Osteoblast (primary cell): ENCODE measurements around the gene NDUFA3. TPM values are rescaled to one million over a fixed set of nuclear protein-coding genes. Genes with fewer than 3 reads are reported as not detected.

ENCODE experiments used
- DNase-seq: peaks from one replicate; pipeline ENCODE4 v3.0.0; 2011; ENCODE audit warnings: low spot score, mixed read lengths; ENCODE audit not compliant: insufficient read length; ENCODE audit errors: missing footprints
- H2AFZ ChIP-seq: 2 replicates; pipeline ENCODE4 v1.6.0; 2011; ENCODE audit warnings: mild to moderate bottlenecking, low read length
- H3K27ac ChIP-seq: 2 replicates; pipeline ENCODE4 v1.5.1; 2011; ENCODE audit warnings: mild to moderate bottlenecking, low read depth, low read length, moderate library complexity
- H3K27me3 ChIP-seq: 2 replicates; pipeline ENCODE4 v1.6.0; 2012; ENCODE audit warnings: mild to moderate bottlenecking, control low read depth, inconsistent platforms, low read length, moderate library complexity; ENCODE audit not compliant: insufficient read depth
- H3K36me3 ChIP-seq: 2 replicates; pipeline ENCODE4 v1.5.1; 2011; ENCODE audit warnings: mild to moderate bottlenecking, low read length, control low read depth, moderate library complexity; ENCODE audit not compliant: insufficient read depth
- H3K4me1 ChIP-seq: 2 replicates; pipeline ENCODE4 v1.5.1; 2011; ENCODE audit warnings: mild to moderate bottlenecking, low read length, control low read depth, moderate library complexity; ENCODE audit not compliant: insufficient read depth
- H3K4me2 ChIP-seq: 2 replicates; pipeline ENCODE4 v1.6.0; 2011; ENCODE audit warnings: mild to moderate bottlenecking, low read length; ENCODE audit not compliant: insufficient read depth
- H3K4me3 ChIP-seq: fragments of 200-600 bp; sonication (generic); 3 replicates; pipeline ENCODE4 v1.5.1; 2012; ENCODE audit warnings: mild to moderate bottlenecking, low read length, inconsistent platforms; ENCODE audit not compliant: insufficient read depth
- H3K79me2 ChIP-seq: 2 replicates; pipeline ENCODE4 v1.6.0; 2012; ENCODE audit warnings: mild to moderate bottlenecking, low read length, control low read depth, inconsistent platforms; ENCODE audit not compliant: insufficient read depth
- H3K9me3 ChIP-seq: 2 replicates; pipeline ENCODE4 v1.5.1; 2011; ENCODE audit warnings: low read depth, low read length, control low read depth
- H4K20me1 ChIP-seq: 2 replicates; pipeline ENCODE4 v1.6.0; 2012; ENCODE audit warnings: mild to moderate bottlenecking, low read length, control low read depth; ENCODE audit not compliant: insufficient read depth
- CTCF ChIP-seq: IDR thresholded peaks from 2 replicates; pipeline ENCODE4 v1.5.1; 2011; ENCODE audit warnings: mild to moderate bottlenecking, low read depth, low read length, moderate library complexity; ENCODE audit errors: extremely low read depth
- total RNA-seq: library from RNA; depleted of rRNA; stranded (reverse); fragments of >200 nt; gene quantifications from 2 replicates; pipeline ENCODE4 v1.2.3, GENCODE V29; 2012

NDUFA3 gene
- 6.8 and 8.3 TPM in 2 replicates for total RNA-seq

- Histone ChIP-seq H3K4me1 (peaks cover 9% of the 10 kb centered on the region), H3K27me3 (no peaks in the 10 kb centered on the region), H3K27ac (peak within 1 kb of the TSS; percentile 79), H2AFZ (peak within 1 kb of the TSS; percentile 99), H3K36me3 (peaks cover 14% of the 10 kb centered on the region), H3K9me3 (no peaks in the 10 kb centered on the region), H3K4me3 (peak within 1 kb of the TSS; percentile 98), H4K20me1 (no peaks in the 10 kb centered on the region), H3K79me2 (peaks cover 27% of the 10 kb centered on the region), H3K4me2 (peak within 1 kb of the TSS; percentile 99)
- no peak for TF ChIP-seq CTCF
- peak; percentile 100 for DNase-seq
These were observed at the start of gene NDUFA3 for GRCh38 chr19:54102421-54103169. Gene NDUFA3 (plus strand): TSS chr19:54102855. CDS start chr19:54102879, 24 bp downstream.

GRCh38 chr19:54062643-54063042 is 40.0 kb upstream of the NDUFA3 start:
- no peak for TF ChIP-seq CTCF
- Histone ChIP-seq H3K79me2 (no peaks in the 10 kb centered on the region), H3K4me1 (no peaks in the 10 kb centered on the region), H2AFZ (no peak overlapping the region), H4K20me1 (no peaks in the 10 kb centered on the region), H3K4me2 (no peak overlapping the region), H3K4me3 (no peak overlapping the region), H3K36me3 (no peaks in the 10 kb centered on the region), H3K9me3 (no peaks in the 10 kb centered on the region), H3K27ac (no peak overlapping the region), H3K27me3 (no peaks in the 10 kb centered on the region)
- no peak for DNase-seq

- Histone ChIP-seq H4K20me1 (no peaks in the 10 kb centered on the region), H3K36me3 (no peaks in the 10 kb centered on the region), H3K79me2 (no peaks in the 10 kb centered on the region), H3K4me3 (no peak within 1 kb of the TSS), H3K4me2 (no peak within 1 kb of the TSS), H3K27ac (no peak within 1 kb of the TSS), H3K4me1 (no peaks in the 10 kb centered on the region), H2AFZ (no peak within 1 kb of the TSS), H3K27me3 (no peaks in the 10 kb centered on the region), H3K9me3 (no peaks in the 10 kb centered on the region)
- no peak for TF ChIP-seq CTCF
- peak; percentile 54 for DNase-seq
These were observed 39.1 kb upstream of the NDUFA3 start, which contains the start of gene VSTM1 for GRCh38 chr19:54063350-54064116. Gene VSTM1 (minus strand): TSS chr19:54063897. CDS start chr19:54063777, 120 bp downstream.

- H3K27ac ChIP-seq = no peak overlapping the region
- H2AFZ ChIP-seq = no peak overlapping the region
- no peaks in the 10 kb centered on the region for H3K79me2 ChIP-seq
- no peak overlapping the region for H3K4me3 ChIP-seq
- DNase-seq = no peak
- H4K20me1 ChIP-seq = no peaks in the 10 kb centered on the region
- TF ChIP-seq CTCF = no peak
- no peak overlapping the region for H3K4me2 ChIP-seq
- H3K36me3 ChIP-seq = no peaks in the 10 kb centered on the region
- H3K27me3 ChIP-seq = no peaks in the 10 kb centered on the region
- H3K9me3 ChIP-seq = no peaks in the 10 kb centered on the region
- H3K4me1 ChIP-seq = no peaks in the 10 kb centered on the region
These were observed 33.2 kb upstream of the NDUFA3 start for GRCh38 chr19:54069470-54069869.
